Neutrophil (primary cell): ENCODE measurements around the gene PRKCE.

Experiments
- H3K27ac ChIP-seq: fragments of 200-600 bp; sonication (generic); 2 replicates; pipeline ENCODE4 v1.5.1; 2016; ENCODE audit warnings: mild to moderate bottlenecking, moderate library complexity
- H3K27me3 ChIP-seq: fragments of 200-600 bp; sonication (generic); 2 replicates; pipeline ENCODE4 v1.6.0; 2016; ENCODE audit warnings: mild to moderate bottlenecking
- H3K36me3 ChIP-seq: fragments of 200-600 bp; sonication (generic); 2 replicates; pipeline ENCODE4 v1.5.1; 2017
- H3K4me1 ChIP-seq, 2 experiments: fragments of 200-600 bp in 1 of 2; sonication (generic) in 1 of 2; 1 replicate in 1 of 2; 2 replicates in 1 of 2; pipeline versions ENCODE4 v1.5.1 to v1.6.1; 2013 to 2016; ENCODE audit warnings: low read depth in 1 of 2, low read length in 1 of 2, mild to moderate bottlenecking in 1 of 2, moderate library complexity in 1 of 2; ENCODE audit not compliant: control insufficient read depth in 1 of 2, insufficient read depth in 1 of 2
- H3K4me3 ChIP-seq, 2 experiments: fragments of 200-600 bp in 1 of 2; sonication (generic) in 1 of 2; 1 replicate in 1 of 2; 2 replicates in 1 of 2; pipeline ENCODE4 v1.5.1; 2013 to 2016; ENCODE audit warnings: low read depth in 1 of 2, low read length in 1 of 2, mild to moderate bottlenecking in 1 of 2, moderate library complexity in 1 of 2
- H3K9me3 ChIP-seq: fragments of 200-600 bp; sonication (generic); 2 replicates; pipeline ENCODE4 v1.5.1; 2016
- TF ChIP-seq, protein P1 (sequence below): fragments of 200-600 bp; sonication (generic); IDR thresholded peaks from 2 replicates; pipeline ENCODE4 v1.5.1; 2016; ENCODE audit warnings: antibody characterized with exemption

Gene PRKCE

DNA sequence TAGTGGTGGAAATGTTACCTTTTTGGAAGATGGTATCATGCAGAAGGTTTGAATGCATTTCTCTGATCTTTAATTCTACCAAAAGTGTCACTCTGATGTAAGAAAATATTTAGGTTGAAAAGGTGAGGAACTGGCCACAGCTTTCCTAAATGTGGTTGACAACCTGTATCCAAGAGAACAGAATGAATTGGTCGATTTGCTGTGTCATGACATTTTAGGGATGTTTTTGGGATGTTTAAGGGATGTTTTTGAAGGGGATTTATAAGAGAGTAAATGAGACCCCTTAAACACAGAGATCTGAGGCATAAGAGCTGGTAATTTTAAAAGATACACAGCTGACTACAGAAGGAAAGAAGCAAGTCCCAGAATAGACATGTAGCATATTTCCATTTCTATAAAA lies 375.0 kb downstream of the PRKCE start:
- Histone ChIP-seq H3K4me3 (no peak overlapping the region), H3K27ac (no peak overlapping the region), H3K36me3 (no peaks in the 10 kb centered on the region), H3K4me1 (no peaks in the 10 kb centered on the region), H3K9me3 (no peaks in the 10 kb centered on the region), H3K27me3 (no peaks in the 10 kb centered on the region)
- TF ChIP-seq, protein P1, sequence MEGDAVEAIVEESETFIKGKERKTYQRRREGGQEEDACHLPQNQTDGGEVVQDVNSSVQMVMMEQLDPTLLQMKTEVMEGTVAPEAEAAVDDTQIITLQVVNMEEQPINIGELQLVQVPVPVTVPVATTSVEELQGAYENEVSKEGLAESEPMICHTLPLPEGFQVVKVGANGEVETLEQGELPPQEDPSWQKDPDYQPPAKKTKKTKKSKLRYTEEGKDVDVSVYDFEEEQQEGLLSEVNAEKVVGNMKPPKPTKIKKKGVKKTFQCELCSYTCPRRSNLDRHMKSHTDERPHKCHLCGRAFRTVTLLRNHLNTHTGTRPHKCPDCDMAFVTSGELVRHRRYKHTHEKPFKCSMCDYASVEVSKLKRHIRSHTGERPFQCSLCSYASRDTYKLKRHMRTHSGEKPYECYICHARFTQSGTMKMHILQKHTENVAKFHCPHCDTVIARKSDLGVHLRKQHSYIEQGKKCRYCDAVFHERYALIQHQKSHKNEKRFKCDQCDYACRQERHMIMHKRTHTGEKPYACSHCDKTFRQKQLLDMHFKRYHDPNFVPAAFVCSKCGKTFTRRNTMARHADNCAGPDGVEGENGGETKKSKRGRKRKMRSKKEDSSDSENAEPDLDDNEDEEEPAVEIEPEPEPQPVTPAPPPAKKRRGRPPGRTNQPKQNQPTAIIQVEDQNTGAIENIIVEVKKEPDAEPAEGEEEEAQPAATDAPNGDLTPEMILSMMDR = no peak

DNA sequence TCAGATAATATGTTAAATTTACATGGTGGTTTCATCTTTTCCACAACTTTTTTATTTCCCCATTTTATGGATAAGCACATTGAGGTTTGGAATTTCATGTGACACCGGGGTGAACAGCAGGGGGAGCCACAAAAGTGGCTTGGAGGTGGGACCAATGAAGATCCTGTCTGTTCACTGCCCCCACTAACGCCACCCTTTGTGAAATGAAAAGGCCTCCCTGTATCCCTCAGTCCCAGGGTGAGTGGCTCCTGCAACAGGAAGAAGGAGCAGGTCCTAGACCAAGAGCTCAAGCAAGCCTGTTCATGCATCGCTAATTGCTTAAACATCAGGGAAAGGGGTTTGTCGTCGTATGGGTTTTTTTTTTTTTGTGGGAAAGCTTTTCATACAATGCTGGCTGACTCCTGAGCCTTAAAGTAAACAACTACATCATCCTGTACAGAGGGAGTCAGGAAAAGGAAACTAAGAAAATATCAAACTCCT lies 377.9 kb downstream of the PRKCE start:
- Histone ChIP-seq H3K4me3 (no peak overlapping the region), H3K27ac (no peak overlapping the region)
- TF ChIP-seq, protein P1 = no peak

DNA sequence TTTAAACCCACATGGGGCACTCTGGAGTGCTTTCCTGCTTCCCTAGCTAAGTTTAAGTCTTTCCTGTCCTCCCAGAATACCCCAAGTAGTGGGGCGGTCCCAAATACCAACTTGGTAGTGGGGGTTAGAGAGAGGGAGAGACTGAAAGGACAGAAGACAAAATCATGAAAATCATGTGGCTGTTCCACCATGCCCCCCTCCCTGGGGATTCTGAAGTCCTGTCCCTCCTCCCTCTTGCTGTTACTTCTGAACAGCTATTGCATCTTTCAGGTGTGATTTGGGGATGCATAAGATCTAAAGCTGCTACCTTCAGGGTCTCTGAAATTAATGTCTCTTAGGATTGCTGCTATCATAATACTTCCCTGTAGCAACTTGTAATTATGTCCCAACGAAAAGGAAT lies 378.9 kb downstream of the PRKCE start:
- Histone ChIP-seq H3K4me3 (no peak overlapping the region), H3K9me3 (no peaks in the 10 kb centered on the region), H3K27me3 (no peaks in the 10 kb centered on the region), H3K4me1 (no peaks in the 10 kb centered on the region), H3K36me3 (no peaks in the 10 kb centered on the region), H3K27ac (no peak overlapping the region)
- TF ChIP-seq, protein P1 = no peak

More for the DNA sequence above, 377.9 kb downstream of the PRKCE start:
- no peaks in the 10 kb centered on the region for H3K9me3 ChIP-seq
- no peaks in the 10 kb centered on the region for H3K4me1 ChIP-seq
- no peaks in the 10 kb centered on the region for H3K27me3 ChIP-seq
- no peaks in the 10 kb centered on the region for H3K36me3 ChIP-seq

DNA sequence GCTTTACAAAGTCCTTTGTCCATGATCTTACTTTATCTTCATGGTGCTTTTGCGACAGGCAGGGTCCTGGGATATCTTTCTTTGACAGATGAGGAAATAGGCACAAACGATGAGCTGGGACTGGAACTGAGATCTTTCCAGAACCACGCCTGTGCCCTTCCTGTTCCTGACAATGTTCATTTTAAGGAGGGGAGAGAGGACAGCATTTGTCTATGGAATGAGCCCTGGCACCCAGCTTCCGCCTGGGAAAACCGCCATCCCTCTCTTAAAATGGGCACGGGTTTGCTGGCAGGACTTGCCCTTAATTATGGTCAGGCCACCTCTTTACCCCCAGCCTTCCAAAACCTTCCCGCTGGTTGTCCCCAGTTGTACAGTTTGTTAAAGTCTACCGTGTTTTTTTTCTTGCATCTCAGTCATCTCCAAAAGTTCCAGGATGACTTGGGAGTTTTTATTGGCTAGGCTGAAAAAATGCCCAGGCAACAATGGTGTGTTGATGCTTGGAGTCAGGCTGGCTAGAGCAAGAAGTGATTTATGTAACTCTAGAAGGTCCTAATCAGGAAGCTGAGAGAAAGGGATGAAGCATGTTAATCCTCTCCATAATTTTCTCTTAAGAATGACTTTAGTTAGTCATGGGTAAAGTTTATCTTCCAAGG lies 380.8 kb downstream of the PRKCE start:
- H3K27ac ChIP-seq = no peak overlapping the region
- TF ChIP-seq, protein P1 = no peak
- no peaks in the 10 kb centered on the region for H3K9me3 ChIP-seq
- H3K4me1 ChIP-seq = no peaks in the 10 kb centered on the region
- H3K27me3 ChIP-seq = no peaks in the 10 kb centered on the region
- no peaks in the 10 kb centered on the region for H3K36me3 ChIP-seq
- no peak overlapping the region for H3K4me3 ChIP-seq

DNA sequence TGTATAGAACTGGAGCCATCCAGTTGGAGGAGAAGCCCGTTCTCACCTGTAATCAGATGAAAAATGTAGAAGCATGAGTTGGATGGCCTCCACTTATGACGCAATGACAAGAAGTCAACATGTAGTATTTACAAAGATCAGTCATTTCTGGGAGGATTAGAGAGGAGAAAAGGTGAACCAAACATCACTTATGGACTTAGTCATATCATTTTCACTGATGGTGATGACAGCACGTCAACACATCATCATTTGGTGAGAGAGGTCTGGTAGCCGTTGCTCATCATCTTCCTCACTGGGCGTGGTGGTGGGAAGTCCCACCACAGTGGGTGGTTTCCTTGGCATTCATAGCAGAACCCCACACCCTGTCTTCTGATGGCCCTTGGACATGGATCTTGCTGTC lies 381.5 kb downstream of the PRKCE start:
- TF ChIP-seq, protein P1 = no peak
- Histone ChIP-seq H3K4me3 (no peak overlapping the region), H3K27me3 (no peaks in the 10 kb centered on the region), H3K36me3 (no peaks in the 10 kb centered on the region), H3K4me1 (no peaks in the 10 kb centered on the region), H3K9me3 (no peaks in the 10 kb centered on the region), H3K27ac (no peak overlapping the region)
